HG02938 (cell line): ENCODE results near the gene SLCO2B1.

Experiments
- ATAC-seq: cut with Tn5 transposase; IDR thresholded peaks from one replicate; pipeline ENCODE4 v1.9.1; 2021; ENCODE audit warnings: mild to moderate bottlenecking, moderate library complexity; ENCODE audit not compliant: unreplicated experiment

Gene SLCO2B1

GRCh38 chr11:75244052-75244814 lies 93.3 kb downstream of the SLCO2B1 start:
- ATAC-seq = no peak

- ATAC-seq = no peak
Observed at GRCh38 chr11:75245356-75246005, 94.6 kb downstream of the SLCO2B1 start.

GRCh38 chr11:75246006-75246670 lies 95.2 kb downstream of the SLCO2B1 start:
- no peak for ATAC-seq

- ATAC-seq = no peak
Observed at GRCh38 chr11:75246671-75247350, 95.9 kb downstream of the SLCO2B1 start.

- no peak for ATAC-seq
Observed at GRCh38 chr11:75248924-75249256, 98.0 kb downstream of the SLCO2B1 start.

- ATAC-seq = no peak
Observed at GRCh38 chr11:75249704-75250103, 98.8 kb downstream of the SLCO2B1 start.

- no peak for ATAC-seq
Observed at GRCh38 chr11:75254326-75254725, 103.4 kb downstream of the SLCO2B1 start.
